OCI-LY1 (cell line): Measurements from ENCODE around the gene TEDC2.

Source experiments
- CTCF ChIP-seq: fragments of 200-600 bp; sonication (generic), shearing (Covaris generic); IDR thresholded peaks from 2 replicates; pipeline ENCODE4 v1.5.1; 2017; ENCODE audit warnings: mild to moderate bottlenecking, antibody characterized with exemption, low read length, moderate library complexity, mixed read lengths
- EZH2 ChIP-seq: fragments of 200-600 bp; sonication (generic), shearing (Covaris generic); IDR thresholded peaks from 2 replicates; pipeline ENCODE4 v1.8.0; 2017; ENCODE audit warnings: borderline replicate concordance, mixed run types, mild to moderate bottlenecking, antibody characterized with exemption, low read length, moderate library complexity, mixed read lengths

DNA sequence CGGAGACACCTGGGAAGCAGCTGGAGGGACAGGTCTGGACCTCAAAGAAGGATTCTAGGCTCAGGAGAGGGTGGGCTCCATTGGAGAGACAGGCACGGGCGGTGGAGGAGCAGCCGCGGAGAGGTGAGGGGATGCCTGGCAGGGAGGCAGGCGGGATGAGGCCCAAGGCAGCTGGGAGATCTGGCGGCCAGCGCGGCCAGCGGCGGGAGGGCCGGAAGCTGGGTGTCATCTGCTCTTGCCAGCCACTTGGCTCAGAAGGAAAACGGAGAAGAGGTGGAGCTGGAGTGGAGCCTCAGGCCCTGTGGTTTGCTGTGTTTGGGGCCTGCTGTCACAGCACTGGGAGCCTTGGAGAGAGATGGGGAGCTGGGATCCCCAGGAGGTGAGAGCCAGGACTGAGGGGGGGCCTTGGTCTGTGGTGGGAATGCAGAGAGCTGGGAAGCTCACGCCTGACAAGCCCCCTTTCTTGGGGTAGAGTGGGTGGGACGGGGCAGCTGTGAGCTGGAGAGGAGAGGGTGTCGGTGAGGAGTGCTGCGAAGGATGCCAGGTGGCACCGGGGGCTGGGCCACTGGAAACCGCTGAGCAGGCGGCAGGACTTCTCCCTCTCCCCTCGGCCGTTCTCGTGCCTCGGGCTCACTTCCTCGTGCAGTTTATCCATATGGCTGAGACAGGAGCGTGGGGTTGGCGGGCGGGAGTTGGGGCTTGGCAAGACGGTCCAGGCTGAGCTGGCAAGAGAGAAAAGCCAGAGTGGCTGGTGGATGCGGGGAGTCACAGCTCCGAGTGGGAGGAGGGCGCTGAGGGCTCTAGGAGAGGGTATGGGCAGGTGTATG is 23.0 kb downstream of the TEDC2 start:
- no peak for TF ChIP-seq CTCF
- TF ChIP-seq EZH2: no peak
